Spinal cord (tissue), 10 donors: ENCODE measurements around the gene UBAC2. TPM values are rescaled to one million over a fixed set of nuclear protein-coding genes. Genes with fewer than 3 reads are reported as not detected.

Source experiments
- DNase-seq, 6 donors: peaks; one replicate each; pipeline versions ENCODE4 v3.0.0 to v3.0.0-alpha.2; 2013 to 2015; ENCODE audit warnings: low spot score in 6 of 6, low read depth in 4 of 6
- H3K27ac ChIP-seq: one replicate; pipeline ENCODE4 v1.5.1; 2013; ENCODE audit warnings: low read depth, low read length, control low read depth
- H3K27me3 ChIP-seq: one replicate; pipeline ENCODE4 v1.6.1; 2013; ENCODE audit warnings: low read length; ENCODE audit not compliant: control insufficient read depth, insufficient read depth
- H3K36me3 ChIP-seq: one replicate; pipeline ENCODE4 v1.6.1; 2013; ENCODE audit warnings: low read length; ENCODE audit not compliant: control insufficient read depth, insufficient read depth
- H3K4me1 ChIP-seq: one replicate; pipeline ENCODE4 v1.6.1; 2013; ENCODE audit warnings: low read length; ENCODE audit not compliant: control insufficient read depth, insufficient read depth
- H3K4me3 ChIP-seq: one replicate; pipeline ENCODE4 v1.5.1; 2013; ENCODE audit warnings: low read depth, low read length, control low read depth
- H3K9me3 ChIP-seq: one replicate; pipeline ENCODE4 v1.6.1; 2013; ENCODE audit warnings: low read length; ENCODE audit not compliant: control insufficient read depth, insufficient read depth
- WGBS: methylation state at CpG from one replicate; pipeline ENCODE4 v1.1.5; 2013; ENCODE audit warnings: missing lambda C conversion rate; ENCODE audit not compliant: insufficient coverage; 5-methylcytosine and 5-hydroxymethylcytosine counted together
- polyA plus RNA-seq, 2 donors: library from polyadenylated mRNA; unstranded; fragments of 120-200 nt; gene quantifications; one replicate each; pipeline ENCODE4 v1.2.1, GENCODE V29; 2013; ENCODE audit not compliant: insufficient read length in 2 of 2
- total RNA-seq, 2 donors: library from RNA; depleted of rRNA in 1 of 2; stranded (reverse); fragments of 120-200 nt in 1 of 2; fragments of >200 nt in 1 of 2; gene quantifications; one replicate each; pipeline versions ENCODE4 v1.2.3 to v1.2.4, GENCODE V29; 2013 to 2014
- donor health status: healthy.

Gene UBAC2
- total and polyA plus RNA-seq, 4 donors: 37.9 to 60.3 (median 53.8) TPM

GRCh38 chr13:99275093-99275469 is 74.4 kb downstream of the UBAC2 start:
- WGBS: no CpG with 5 or more reads among the region's 1 CpG

GRCh38 chr13:99276706-99277105 is 76.1 kb downstream of the UBAC2 start:
- Histone ChIP-seq H3K27ac (no peak overlapping the region), H3K36me3 (no peaks in the 10 kb centered on the region), H3K4me3 (no peak overlapping the region), H3K9me3 (no peaks in the 10 kb centered on the region), H3K4me1 (no peaks in the 10 kb centered on the region), H3K27me3 (no peaks in the 10 kb centered on the region)
- no peak for DNase-seq
- WGBS: no CpG with 5 or more reads among the region's 2 CpGs

More at GRCh38 chr13:99275093-99275469, 74.4 kb downstream of the UBAC2 start:
- Histone ChIP-seq H3K4me3 (no peak overlapping the region), H3K9me3 (no peaks in the 10 kb centered on the region), H3K36me3 (no peaks in the 10 kb centered on the region), H3K27ac (no peak overlapping the region), H3K27me3 (no peaks in the 10 kb centered on the region), H3K4me1 (no peaks in the 10 kb centered on the region)
- no peak for DNase-seq

- H3K4me1 ChIP-seq: no peaks in the 10 kb centered on the region
- H3K27me3 ChIP-seq: no peaks in the 10 kb centered on the region
- DNase-seq: no peak
- no peaks in the 10 kb centered on the region for H3K9me3 ChIP-seq
- H3K4me3 ChIP-seq: no peak overlapping the region
- WGBS: 94% methylated on average over 2 of the region's 4 CpGs
- no peaks in the 10 kb centered on the region for H3K36me3 ChIP-seq
- no peak overlapping the region for H3K27ac ChIP-seq
These were observed 77.0 kb downstream of the UBAC2 start for GRCh38 chr13:99277629-99278028.

- no CpG with 5 or more reads among the region's 5 CpGs for WGBS
- no peaks in the 10 kb centered on the region for H3K36me3 ChIP-seq
- no peak for DNase-seq
- no peaks in the 10 kb centered on the region for H3K9me3 ChIP-seq
- H3K27ac ChIP-seq: no peak overlapping the region
- H3K4me1 ChIP-seq: no peaks in the 10 kb centered on the region
- H3K27me3 ChIP-seq: no peaks in the 10 kb centered on the region
- H3K4me3 ChIP-seq: no peak overlapping the region
These were observed 77.5 kb downstream of the UBAC2 start for GRCh38 chr13:99278200-99278599.

GRCh38 chr13:99278843-99279242 is 78.2 kb downstream of the UBAC2 start:
- Histone ChIP-seq H3K4me1 (no peaks in the 10 kb centered on the region), H3K27me3 (no peaks in the 10 kb centered on the region), H3K36me3 (no peaks in the 10 kb centered on the region), H3K27ac (no peak overlapping the region), H3K4me3 (no peak overlapping the region), H3K9me3 (no peaks in the 10 kb centered on the region)
- WGBS: no CpG with 5 or more reads among the region's 3 CpGs
- DNase-seq: no peak

GRCh38 chr13:99279637-99280036 is 79.0 kb downstream of the UBAC2 start:
- H3K9me3 ChIP-seq: no peaks in the 10 kb centered on the region
- H3K4me1 ChIP-seq: no peaks in the 10 kb centered on the region
- H3K27ac ChIP-seq: no peak overlapping the region
- H3K36me3 ChIP-seq: no peaks in the 10 kb centered on the region
- WGBS: no CpG with 5 or more reads among the region's 2 CpGs
- no peak overlapping the region for H3K4me3 ChIP-seq
- no peaks in the 10 kb centered on the region for H3K27me3 ChIP-seq
- DNase-seq: no peak

- Histone ChIP-seq H3K9me3 (no peaks in the 10 kb centered on the region), H3K36me3 (no peaks in the 10 kb centered on the region), H3K27me3 (no peaks in the 10 kb centered on the region), H3K27ac (no peak overlapping the region), H3K4me1 (no peaks in the 10 kb centered on the region), H3K4me3 (no peak overlapping the region)
- WGBS: 87% methylated on average over 2 of the region's 3 CpGs
- DNase-seq: no peak
These were observed 79.5 kb downstream of the UBAC2 start for GRCh38 chr13:99280166-99280565.

GRCh38 chr13:99281811-99282263 is 81.2 kb downstream of the UBAC2 start:
- 88% methylated on average over 5 of the region's 5 CpGs for WGBS
- Histone ChIP-seq H3K9me3 (no peaks in the 10 kb centered on the region), H3K4me3 (no peak overlapping the region), H3K36me3 (no peaks in the 10 kb centered on the region), H3K27ac (peak overlapping the region; percentile 53), H3K27me3 (no peaks in the 10 kb centered on the region), H3K4me1 (no peaks in the 10 kb centered on the region)
- DNase-seq: no peak

GRCh38 chr13:99282264-99283231 is 81.9 kb downstream of the UBAC2 start:
- Histone ChIP-seq H3K4me1 (no peaks in the 10 kb centered on the region), H3K36me3 (no peaks in the 10 kb centered on the region), H3K4me3 (no peak overlapping the region), H3K27ac (peak overlapping the region; percentile 53), H3K9me3 (no peaks in the 10 kb centered on the region), H3K27me3 (no peaks in the 10 kb centered on the region)
- no peak for DNase-seq
- 100% methylated on average over 1 of the region's 1 CpG for WGBS
